ENCODE data around the gene SUGCT. TPM values are rescaled to one million over a fixed set of nuclear protein-coding genes. Genes with fewer than 3 reads are reported as not detected.

The SUGCT gene
- 15.5 TPM for total RNA-seq

DNA sequence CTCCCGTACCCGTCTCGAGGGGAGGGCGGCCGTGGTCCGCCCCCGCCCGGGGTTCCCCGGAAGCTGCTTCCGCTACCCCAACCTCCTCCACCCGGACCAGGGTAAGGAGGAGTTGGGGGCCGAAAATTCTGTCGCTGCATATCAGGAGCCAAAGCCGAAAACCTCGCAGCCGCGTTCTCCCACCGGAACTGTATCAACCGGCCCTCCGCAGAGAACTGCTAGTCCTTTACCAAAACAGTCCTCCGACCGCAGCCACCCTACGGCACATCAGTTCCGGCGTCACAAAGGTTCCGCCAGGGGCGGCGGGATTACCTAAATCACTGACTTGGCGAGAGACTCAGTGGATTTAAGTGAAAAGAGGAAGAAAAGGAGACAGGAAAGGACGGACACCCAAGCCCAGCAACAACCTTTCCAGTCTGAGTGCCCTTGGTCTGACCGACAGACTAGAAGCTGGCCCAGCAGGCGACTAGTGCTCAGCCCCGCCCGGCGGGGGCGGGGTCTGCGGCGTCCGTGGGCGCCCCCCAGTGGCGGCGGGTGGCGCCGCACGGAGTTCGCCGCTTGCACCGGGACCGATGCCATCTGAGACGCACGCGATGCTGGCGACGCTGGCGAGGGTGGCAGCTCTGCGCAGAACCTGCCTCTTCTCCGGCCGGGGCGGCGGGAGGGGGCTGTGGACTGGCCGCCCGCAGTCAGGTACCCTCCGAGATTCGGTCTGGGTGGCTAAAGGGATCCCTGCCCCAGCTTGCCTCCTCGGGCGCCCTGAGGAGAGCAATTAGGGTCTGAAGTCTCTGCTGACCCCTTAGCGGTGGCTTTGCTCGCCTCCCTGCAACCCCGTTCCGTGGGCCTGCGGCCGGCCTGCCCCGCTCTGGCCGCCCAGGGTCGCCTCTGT lies at the start of gene SUGCT, which contains the start of gene MPLKIP:
Gene SUGCT (plus strand): TSS at position 578 of the 889 bp plus-strand sequence.
Gene MPLKIP (minus strand): TSS at position 195 of the 889 bp plus-strand sequence. CDS start 55 bp downstream, at position 140.

Small RNA genes lying within 50 kb of the gene (small RNA-seq; reads per million reads assigned to genes)
- not detected for gene AC006023.1 (ENCODE audit: low replicate concordance)
- not detected for gene AC006023.2 (ENCODE audit: low replicate concordance)

Other genes with a start within 250 kb of the SUGCT start
- gene CDK13, start 184.7 kb upstream of the SUGCT start, total RNA-seq, result 78.3 TPM
- 33.8 TPM for gene MPLKIP, start 383 bp upstream of the SUGCT start, total RNA-seq

Measured in metanephros (tissue), 2 donors.